ENCODE results near the gene GPR22.

GPR22 gene

DNA sequence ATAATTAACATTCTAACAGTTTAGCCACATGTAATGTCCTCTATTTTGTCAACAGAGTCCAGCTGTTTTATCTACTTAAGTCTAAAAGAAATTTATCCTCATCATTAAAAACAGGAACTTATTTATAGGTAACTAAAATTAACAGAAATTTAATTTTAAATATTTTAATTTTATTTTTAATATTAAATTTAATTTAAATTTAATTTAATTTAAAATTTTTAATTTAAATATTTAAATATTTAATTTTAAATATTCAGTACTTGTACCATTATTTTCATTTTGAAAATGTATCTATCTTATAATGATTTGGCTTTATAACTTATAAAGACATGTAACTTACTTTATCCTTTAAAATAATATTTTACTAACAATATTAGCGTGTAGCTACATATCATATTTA is 1.0 kb upstream of the GPR22 start:
- ChIA-PET CTCF (interaction anchor here (1.0 to 2.0 kb wide), 3 partner anchors 33 to 274 kb away, joined by 3 to 6 read pairs (median 4); no protein-coding TSS in a partner anchor), POLR2A (no interaction called here)

DNA sequence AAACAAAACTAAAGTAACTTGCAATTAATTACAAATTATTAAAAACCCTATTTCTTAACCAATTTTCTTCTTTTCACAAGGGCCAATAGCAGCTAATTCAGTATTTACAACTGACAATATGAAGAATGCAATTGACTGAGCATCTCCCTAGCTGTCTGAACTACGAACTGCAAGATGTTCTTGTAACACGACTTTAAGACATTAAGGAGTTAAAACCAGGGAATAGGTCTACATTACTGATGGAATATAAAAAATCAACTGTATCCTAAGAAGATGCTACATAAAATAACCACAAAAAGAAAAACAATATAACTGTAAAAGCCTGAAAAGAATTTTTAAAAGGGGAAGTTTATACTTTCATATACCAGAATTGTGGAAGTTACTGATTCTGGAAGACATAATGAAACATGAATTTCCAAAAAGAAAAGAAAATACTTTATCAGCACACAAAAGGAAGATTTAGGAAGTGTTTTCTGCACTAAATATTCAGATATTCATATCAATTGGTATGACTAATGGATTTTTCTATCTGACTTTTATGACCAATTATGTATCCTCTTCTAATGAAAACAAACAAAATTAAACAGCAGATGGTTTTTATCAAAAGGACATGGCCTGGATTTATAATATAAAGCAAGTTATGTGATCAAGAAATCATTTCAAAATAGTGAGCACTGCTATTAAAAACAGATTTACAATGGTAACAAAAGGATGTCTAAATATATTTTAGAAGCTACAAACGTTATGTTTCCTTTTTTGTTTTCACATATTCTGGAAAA is 1.6 kb downstream of the GPR22 start:
- ChIA-PET CTCF (interaction anchor here (1.0 to 2.4 kb wide), 4 partner anchors 8 to 403 kb away, joined by 3 to 17 read pairs (median 3); no protein-coding TSS in a partner anchor), POLR2A (no interaction called here)
- H3K4me3 ChIP-seq (ENCODE audit: low read depth, low read length): no peak overlapping the region
- DNase-seq (ENCODE audit: low read depth, low spot score): no peak
- TF ChIP-seq, protein P1, sequence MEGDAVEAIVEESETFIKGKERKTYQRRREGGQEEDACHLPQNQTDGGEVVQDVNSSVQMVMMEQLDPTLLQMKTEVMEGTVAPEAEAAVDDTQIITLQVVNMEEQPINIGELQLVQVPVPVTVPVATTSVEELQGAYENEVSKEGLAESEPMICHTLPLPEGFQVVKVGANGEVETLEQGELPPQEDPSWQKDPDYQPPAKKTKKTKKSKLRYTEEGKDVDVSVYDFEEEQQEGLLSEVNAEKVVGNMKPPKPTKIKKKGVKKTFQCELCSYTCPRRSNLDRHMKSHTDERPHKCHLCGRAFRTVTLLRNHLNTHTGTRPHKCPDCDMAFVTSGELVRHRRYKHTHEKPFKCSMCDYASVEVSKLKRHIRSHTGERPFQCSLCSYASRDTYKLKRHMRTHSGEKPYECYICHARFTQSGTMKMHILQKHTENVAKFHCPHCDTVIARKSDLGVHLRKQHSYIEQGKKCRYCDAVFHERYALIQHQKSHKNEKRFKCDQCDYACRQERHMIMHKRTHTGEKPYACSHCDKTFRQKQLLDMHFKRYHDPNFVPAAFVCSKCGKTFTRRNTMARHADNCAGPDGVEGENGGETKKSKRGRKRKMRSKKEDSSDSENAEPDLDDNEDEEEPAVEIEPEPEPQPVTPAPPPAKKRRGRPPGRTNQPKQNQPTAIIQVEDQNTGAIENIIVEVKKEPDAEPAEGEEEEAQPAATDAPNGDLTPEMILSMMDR (IDR thresholded peaks at IDR 0.05; ENCODE audit: insufficient read depth, low read length, missing control alignments): no peak

More for the DNA sequence above, 1.0 kb upstream of the GPR22 start:
- TF ChIP-seq, protein P1 (IDR thresholded peaks at IDR 0.05; ENCODE audit: insufficient read depth, low read length, missing control alignments): no peak
- no peak for DNase-seq (ENCODE audit: low read depth, low spot score)
- H3K4me3 ChIP-seq (ENCODE audit: low read depth, low read length): no peak overlapping the region

DNA sequence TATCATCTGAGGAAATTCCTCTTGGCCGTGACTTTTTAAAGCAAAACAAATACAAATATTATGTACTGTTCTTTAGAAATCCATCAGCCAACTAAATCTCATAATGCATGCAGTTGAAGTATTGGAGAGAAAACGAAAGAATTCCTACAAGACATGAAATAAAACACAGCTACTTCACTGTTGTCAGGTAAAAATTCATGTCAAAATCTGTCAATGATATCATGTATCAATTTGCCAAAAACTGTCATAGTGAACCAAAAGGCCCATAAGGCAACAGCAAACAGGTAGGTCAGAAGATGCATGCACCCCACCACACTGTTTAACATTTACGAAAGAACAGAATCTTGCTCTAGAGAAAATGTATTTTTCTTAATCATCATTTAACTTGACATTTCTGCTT is 2.3 kb downstream of the GPR22 start:
- H3K4me3 ChIP-seq (ENCODE audit: low read depth, low read length): no peak overlapping the region
- ChIA-PET CTCF (interaction anchor here (1.0 to 2.4 kb wide), 4 partner anchors 9 to 403 kb away, joined by 3 to 17 read pairs (median 3); no protein-coding TSS in a partner anchor), POLR2A (no interaction called here)
- no peak for DNase-seq (ENCODE audit: low read depth, low spot score)
- TF ChIP-seq, protein P1 (IDR thresholded peaks at IDR 0.05; ENCODE audit: insufficient read depth, low read length, missing control alignments): no peak

DNA sequence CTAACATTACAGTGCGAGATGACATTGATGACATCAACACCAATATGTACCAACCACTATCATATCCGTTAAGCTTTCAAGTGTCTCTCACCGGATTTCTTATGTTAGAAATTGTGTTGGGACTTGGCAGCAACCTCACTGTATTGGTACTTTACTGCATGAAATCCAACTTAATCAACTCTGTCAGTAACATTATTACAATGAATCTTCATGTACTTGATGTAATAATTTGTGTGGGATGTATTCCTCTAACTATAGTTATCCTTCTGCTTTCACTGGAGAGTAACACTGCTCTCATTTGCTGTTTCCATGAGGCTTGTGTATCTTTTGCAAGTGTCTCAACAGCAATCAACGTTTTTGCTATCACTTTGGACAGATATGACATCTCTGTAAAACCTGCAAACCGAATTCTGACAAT is 4.3 kb downstream of the GPR22 start:
- POLR2A ChIA-PET: no interaction called here
- no peak for DNase-seq (ENCODE audit: low read depth, low spot score)
- CTCF ChIA-PET: interaction anchor here (2.4 kb wide), 1 partner anchor 11 kb away, joined by 17 read pairs; no protein-coding TSS in a partner anchor
- TF ChIP-seq, protein P1 (IDR thresholded peaks at IDR 0.05; ENCODE audit: insufficient read depth, low read length, missing control alignments): no peak
- no peak overlapping the region for H3K4me3 ChIP-seq (ENCODE audit: low read depth, low read length)

DNA sequence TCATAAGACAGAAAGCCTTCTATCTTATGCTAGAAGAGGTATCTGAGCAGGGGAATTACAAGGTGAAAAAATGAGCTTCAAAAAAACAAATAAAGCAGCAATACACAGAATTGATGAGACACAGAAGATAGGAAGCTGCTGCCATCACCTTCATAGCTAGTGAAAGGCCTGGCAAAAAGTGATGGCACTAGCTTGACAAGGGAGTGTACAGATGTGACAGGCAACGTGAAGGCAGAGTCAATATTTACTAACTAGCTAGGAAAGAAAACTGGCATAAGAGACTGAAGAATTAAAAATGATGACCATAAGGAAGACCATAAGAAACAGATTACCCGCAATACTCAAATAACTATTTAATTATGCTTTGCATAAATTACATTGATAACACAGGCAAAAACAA is 9.4 kb downstream of the GPR22 start:
- no peak for DNase-seq (ENCODE audit: low read depth, low spot score)
- CTCF ChIA-PET: interaction anchor here (1.7 to 3.5 kb wide), 4 partner anchors 16 to 264 kb away, joined by 5 to 13 read pairs (median 10); partner anchors contain the start of gene CBLL1

DNA sequence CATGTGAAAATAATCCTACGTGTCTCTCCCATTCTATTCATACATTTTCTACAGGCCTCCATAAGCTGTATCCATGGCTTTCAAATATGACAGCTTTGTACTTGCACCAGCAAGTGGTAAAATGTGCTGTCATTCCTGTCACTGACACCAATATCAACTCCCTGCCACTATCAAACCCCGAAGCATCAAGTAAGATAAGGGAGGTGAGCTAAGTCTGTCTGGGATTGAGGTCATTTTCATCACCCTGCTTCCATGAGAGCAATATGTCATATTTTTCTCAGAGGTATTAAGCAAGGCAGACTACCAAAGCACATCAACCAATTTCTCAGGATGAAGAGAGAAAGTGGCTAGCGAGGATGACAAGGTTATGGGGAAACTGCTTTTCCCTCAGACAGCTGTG is 11.1 kb downstream of the GPR22 start:
- no peak overlapping the region for H3K4me3 ChIP-seq (ENCODE audit: low read depth, low read length)
- POLR2A ChIA-PET: no interaction called here
- CTCF ChIA-PET: interaction anchor here (0.5 to 3.5 kb wide), 4 partner anchors 17 to 263 kb away, joined by 3 to 12 read pairs (median 6); partner anchors contain the start of gene CBLL1
- TF ChIP-seq, protein P1 (IDR thresholded peaks at IDR 0.05; ENCODE audit: insufficient read depth, low read length, missing control alignments): no peak
- DNase-seq (ENCODE audit: low read depth, low spot score): no peak

More for the DNA sequence above, 9.4 kb downstream of the GPR22 start:
- POLR2A ChIA-PET: no interaction called here
- H3K4me3 ChIP-seq (ENCODE audit: low read depth, low read length): no peak overlapping the region
- TF ChIP-seq, protein P1 (IDR thresholded peaks at IDR 0.05; ENCODE audit: insufficient read depth, low read length, missing control alignments): no peak

All from AG04449 (cell line).